Suprapubic skin (tissue), 4 donors: ENCODE data around the gene SS18L1. TPM values are rescaled to one million over a fixed set of nuclear protein-coding genes. Genes with fewer than 3 reads are reported as not detected.
"Not testable (repeated sequence)": the region's sequence is repeated elsewhere in the genome, so short reads cannot be mapped to it uniquely, and the experiment has no call there.

ENCODE experiments used
- DNase-seq, 2 donors: peaks; one replicate each; pipeline ENCODE4 v3.0.0-alpha.2; 2019; ENCODE audit warnings: low spot score in 2 of 2
- H3K27ac ChIP-seq: fragments of 200-600 bp; sonication (generic); one replicate; pipeline ENCODE4 v1.5.1; 2019
- H3K27me3 ChIP-seq: fragments of 200-600 bp; sonication (generic); one replicate; pipeline ENCODE4 v1.5.1; 2019
- H3K36me3 ChIP-seq: fragments of 200-600 bp; sonication (generic); one replicate; pipeline ENCODE4 v1.5.1; 2019
- H3K4me1 ChIP-seq: fragments of 200-600 bp; sonication (generic); one replicate; pipeline ENCODE4 v1.5.1; 2019
- H3K4me3 ChIP-seq: fragments of 200-600 bp; sonication (generic); one replicate; pipeline ENCODE4 v1.5.1; 2019; ENCODE audit warnings: mild to moderate bottlenecking
- H3K9me3 ChIP-seq: fragments of 200-600 bp; sonication (generic); one replicate; pipeline ENCODE4 v1.5.1; 2019
- CTCF ChIP-seq, 2 donors: fragments of 200-600 bp in 1 of 2; fragments of 450-650 bp in 1 of 2; sonication (generic) in 1 of 2; IDR thresholded peaks; one replicate each; pipeline ENCODE4 v1.5.1; 2016 to 2019; ENCODE audit warnings: antibody characterized with exemption in 2 of 2, mild to moderate bottlenecking in 1 of 2, moderate library complexity in 1 of 2
- EP300 ChIP-seq: sonication (generic); formaldehyde crosslinking; IDR thresholded peaks from one replicate; pipeline ENCODE4 v1.6.1; 2017; ENCODE audit warnings: antibody characterized with exemption
- POLR2A ChIP-seq, 2 donors: fragments of 450-650 bp; IDR thresholded peaks; one replicate each; pipeline ENCODE4 v1.6.1; 2017; ENCODE audit warnings: antibody characterized with exemption in 2 of 2, mild to moderate bottlenecking in 2 of 2, moderate library complexity in 2 of 2
- POLR2AphosphoS5 ChIP-seq, 3 donors: sonication (generic); formaldehyde crosslinking; IDR thresholded peaks; one replicate each; pipeline ENCODE4 v1.6.1; 2017; ENCODE audit warnings: antibody characterized with exemption in 3 of 3
- WGBS: methylation state at CpG from one replicate; pipeline ENCODE4 v1.1.5; 2018; 5-methylcytosine and 5-hydroxymethylcytosine counted together
- total RNA-seq, 4 donors: library from RNA; depleted of rRNA; stranded (reverse); fragments of >200 nt; gene quantifications; one replicate each; pipeline ENCODE4 v1.1.0, GENCODE V29; 2016

SS18L1 gene
- total RNA-seq, 4 donors from 2014 or later, result 23.3 to 81.1 (median 26.9) TPM

GRCh38 chr20:62112368-62112767 lies 31.2 kb upstream of the SS18L1 start:
- H3K9me3 ChIP-seq, result peaks cover 30% of the 10 kb centered on the region
- DNase-seq, result no peak
- H3K4me1 ChIP-seq, result no peaks in the 10 kb centered on the region
- peaks cover 38% of the 10 kb centered on the region for H3K27me3 ChIP-seq
- 83% methylated on average over 3 of the region's 6 CpGs for WGBS
- H3K27ac ChIP-seq, result no peak overlapping the region
- no peaks in the 10 kb centered on the region for H3K36me3 ChIP-seq
- no peak overlapping the region for H3K4me3 ChIP-seq
- TF ChIP-seq EP300 (no peak), POLR2AphosphoS5 (IDR thresholded peaks at IDR 0.05) (no peak), CTCF (IDR thresholded peaks at IDR 0.05) (no peak), POLR2A (IDR thresholded peaks at IDR 0.05) (no peak)

GRCh38 chr20:62114894-62115293 lies 28.7 kb upstream of the SS18L1 start:
- no peak overlapping the region for H3K27ac ChIP-seq
- H3K36me3 ChIP-seq, result no peaks in the 10 kb centered on the region
- TF ChIP-seq EP300 (no peak), POLR2A (IDR thresholded peaks at IDR 0.05) (no peak), CTCF (IDR thresholded peaks at IDR 0.05) (no peak), POLR2AphosphoS5 (IDR thresholded peaks at IDR 0.05) (no peak)
- WGBS, result 36% methylated on average over 8 of the region's 8 CpGs
- no peak for DNase-seq
- no peak overlapping the region for H3K4me3 ChIP-seq
- H3K9me3 ChIP-seq, result peaks cover 11% of the 10 kb centered on the region
- H3K27me3 ChIP-seq, result peaks cover 56% of the 10 kb centered on the region
- H3K4me1 ChIP-seq, result no peaks in the 10 kb centered on the region

- not testable (repeated sequence) for H3K36me3 ChIP-seq, H3K27ac ChIP-seq, DNase-seq, H3K4me3 ChIP-seq, H3K4me1 ChIP-seq, H3K9me3 ChIP-seq
- 81% methylated on average over 7 of the region's 7 CpGs for WGBS
- peaks cover 56% of the 10 kb centered on the region for H3K27me3 ChIP-seq
These were observed 27.7 kb upstream of the SS18L1 start for GRCh38 chr20:62115800-62116407.

GRCh38 chr20:62116558-62117361 lies 26.8 kb upstream of the SS18L1 start:
- Histone ChIP-seq H3K36me3 (no peaks in the 10 kb centered on the region), H3K27me3 (peaks cover 56% of the 10 kb centered on the region), H3K27ac (no peak overlapping the region), H3K9me3 (peaks cover 7% of the 10 kb centered on the region), H3K4me3 (no peak overlapping the region), H3K4me1 (no peaks in the 10 kb centered on the region)
- WGBS, result 81% methylated on average over 37 of the region's 38 CpGs
- no peak for TF ChIP-seq POLR2A (IDR thresholded peaks at IDR 0.05)
- no peak for TF ChIP-seq POLR2AphosphoS5 (IDR thresholded peaks at IDR 0.05)
- no peak for TF ChIP-seq CTCF (IDR thresholded peaks at IDR 0.05)
- TF ChIP-seq EP300, result no peak
- DNase-seq, result no peak

GRCh38 chr20:62117362-62117646 lies 26.3 kb upstream of the SS18L1 start:
- Histone ChIP-seq H3K27ac (no peak overlapping the region), H3K36me3 (no peaks in the 10 kb centered on the region), H3K4me1 (no peaks in the 10 kb centered on the region), H3K27me3 (peaks cover 56% of the 10 kb centered on the region), H3K9me3 (peaks cover 4% of the 10 kb centered on the region), H3K4me3 (no peak overlapping the region)
- no peak for DNase-seq
- TF ChIP-seq EP300 (no peak), POLR2A (IDR thresholded peaks at IDR 0.05) (no peak), POLR2AphosphoS5 (IDR thresholded peaks at IDR 0.05) (no peak), CTCF (IDR thresholded peaks at IDR 0.05) (no peak)
- WGBS, result 38% methylated on average over 8 of the region's 9 CpGs
